Measurements from ENCODE around the gene EMILIN2.
"Not testable (repeated sequence)": the region's sequence is repeated elsewhere in the genome, so short reads cannot be mapped to it uniquely, and the experiment has no call there.

EMILIN2 gene

GRCh38 chr18:2845172-2845571 is 1.6 kb upstream of the EMILIN2 start:
- no peak for DNase-seq (ENCODE audit: low read depth, low spot score)

- DNase-seq (ENCODE audit: low read depth, low spot score), result no peak
Measured at GRCh38 chr18:2847317-2848246, 776 bp downstream of the EMILIN2 start.

GRCh38 chr18:2848247-2849246 is 1.7 kb downstream of the EMILIN2 start:
- DNase-seq (ENCODE audit: low read depth, low spot score), result no peak

GRCh38 chr18:2850816-2851215 is 4.0 kb downstream of the EMILIN2 start:
- DNase-seq (ENCODE audit: low read depth, low spot score), result no peak

- DNase-seq (ENCODE audit: low read depth, low spot score), result no peak
Measured at GRCh38 chr18:2851771-2852170, 5.0 kb downstream of the EMILIN2 start.

GRCh38 chr18:2852460-2852859 is 5.7 kb downstream of the EMILIN2 start:
- DNase-seq (ENCODE audit: low read depth, low spot score), result not testable (repeated sequence)

- DNase-seq (ENCODE audit: low read depth, low spot score), result no peak
Measured at GRCh38 chr18:2853173-2853925, 6.5 kb downstream of the EMILIN2 start.

- DNase-seq (ENCODE audit: low read depth, low spot score), result no peak
Measured at GRCh38 chr18:2853926-2854664, 7.3 kb downstream of the EMILIN2 start.

GRCh38 chr18:2854875-2855274 is 8.1 kb downstream of the EMILIN2 start:
- no peak for DNase-seq (ENCODE audit: low read depth, low spot score)

GRCh38 chr18:2855560-2856350 is 8.9 kb downstream of the EMILIN2 start:
- DNase-seq (ENCODE audit: low read depth, low spot score), result no peak

GRCh38 chr18:2856547-2857170 is 9.9 kb downstream of the EMILIN2 start:
- DNase-seq (ENCODE audit: low read depth, low spot score), result no peak

GRCh38 chr18:2857491-2858131 is 10.8 kb downstream of the EMILIN2 start:
- no peak for DNase-seq (ENCODE audit: low read depth, low spot score)

GRCh38 chr18:2860397-2860796 is 13.6 kb downstream of the EMILIN2 start:
- not testable (repeated sequence) for DNase-seq (ENCODE audit: low read depth, low spot score)

GRCh38 chr18:2863997-2864396 is 17.2 kb downstream of the EMILIN2 start:
- DNase-seq (ENCODE audit: low read depth, low spot score), result not testable (repeated sequence)

- not testable (repeated sequence) for DNase-seq (ENCODE audit: low read depth, low spot score)
Measured at GRCh38 chr18:2866465-2866864, 19.7 kb downstream of the EMILIN2 start.

- DNase-seq (ENCODE audit: low read depth, low spot score), result no peak
Measured at GRCh38 chr18:2869207-2869606, 22.4 kb downstream of the EMILIN2 start.

GRCh38 chr18:2871111-2871720 is 24.4 kb downstream of the EMILIN2 start:
- no peak for DNase-seq (ENCODE audit: low read depth, low spot score)

- no peak for DNase-seq (ENCODE audit: low read depth, low spot score)
Measured at GRCh38 chr18:2872095-2872494, 25.3 kb downstream of the EMILIN2 start.
